Panc1 (cell line): Measurements from ENCODE around the gene MYO7A.

Experiments used
- POLR2AphosphoS5 ChIP-seq: IDR thresholded peaks from 2 replicates; pipeline ENCODE4 v1.6.1; 2012; ENCODE audit warnings: mild to moderate bottlenecking, low read depth, low read length, moderate library complexity
- SIN3A ChIP-seq: IDR thresholded peaks from 2 replicates; pipeline ENCODE4 v1.6.1; 2012; ENCODE audit warnings: low read depth, mild to moderate bottlenecking, low read length, moderate library complexity, borderline replicate concordance; ENCODE audit not compliant: insufficient read depth
- TCF7L2 ChIP-seq: IDR thresholded peaks from 2 replicates; pipeline ENCODE4 v1.6.1; 2011; ENCODE audit warnings: mild to moderate bottlenecking, low read depth, low read length, inconsistent platforms
- TF ChIP-seq, protein P1 (sequence below): fragments of 450-650 bp; IDR thresholded peaks from 2 replicates; pipeline ENCODE4 v1.5.1; 2017; ENCODE audit warnings: mild to moderate bottlenecking
- TF ChIP-seq, protein P2 (sequence below), 2 experiments: IDR thresholded peaks; 2 replicates each; pipeline ENCODE4 v1.6.1; 2011 to 2012; ENCODE audit warnings: low read depth in 2 of 2, control low read depth in 1 of 2, low read length in 1 of 2, mild to moderate bottlenecking in 1 of 2, moderate library complexity in 1 of 2; ENCODE audit not compliant: insufficient read depth in 1 of 2

DNA sequence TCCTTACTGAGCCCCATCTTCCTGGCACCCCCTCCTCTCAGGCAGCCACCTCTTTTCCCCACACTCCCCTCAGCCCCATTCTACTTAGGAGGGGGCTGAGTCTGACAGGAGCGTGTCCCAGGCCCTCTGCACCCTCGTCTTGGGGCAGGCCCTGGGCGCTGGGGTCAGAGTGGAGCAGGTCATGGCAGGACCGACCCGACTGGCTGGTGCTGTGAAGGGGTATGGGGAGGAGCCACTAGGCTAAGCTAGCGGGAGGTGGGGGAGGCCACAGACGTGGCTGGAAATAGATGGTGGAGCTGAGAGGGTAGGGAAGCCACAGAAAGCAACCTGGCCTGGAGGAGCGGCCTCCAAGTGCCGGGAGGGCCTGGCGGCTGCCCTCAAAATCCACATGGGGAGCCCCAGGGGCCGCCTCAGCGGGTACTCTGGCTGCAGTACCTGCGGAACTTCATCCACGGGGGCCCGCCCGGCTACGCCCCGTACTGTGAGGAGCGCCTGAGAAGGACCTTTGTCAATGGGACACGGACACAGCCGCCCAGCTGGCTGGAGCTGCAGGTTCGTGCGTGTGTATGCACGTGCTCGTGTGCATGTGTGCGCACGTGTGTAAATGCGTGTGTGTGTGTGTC, 61.7 kb downstream of the MYO7A start:
- TF ChIP-seq, protein P1, sequence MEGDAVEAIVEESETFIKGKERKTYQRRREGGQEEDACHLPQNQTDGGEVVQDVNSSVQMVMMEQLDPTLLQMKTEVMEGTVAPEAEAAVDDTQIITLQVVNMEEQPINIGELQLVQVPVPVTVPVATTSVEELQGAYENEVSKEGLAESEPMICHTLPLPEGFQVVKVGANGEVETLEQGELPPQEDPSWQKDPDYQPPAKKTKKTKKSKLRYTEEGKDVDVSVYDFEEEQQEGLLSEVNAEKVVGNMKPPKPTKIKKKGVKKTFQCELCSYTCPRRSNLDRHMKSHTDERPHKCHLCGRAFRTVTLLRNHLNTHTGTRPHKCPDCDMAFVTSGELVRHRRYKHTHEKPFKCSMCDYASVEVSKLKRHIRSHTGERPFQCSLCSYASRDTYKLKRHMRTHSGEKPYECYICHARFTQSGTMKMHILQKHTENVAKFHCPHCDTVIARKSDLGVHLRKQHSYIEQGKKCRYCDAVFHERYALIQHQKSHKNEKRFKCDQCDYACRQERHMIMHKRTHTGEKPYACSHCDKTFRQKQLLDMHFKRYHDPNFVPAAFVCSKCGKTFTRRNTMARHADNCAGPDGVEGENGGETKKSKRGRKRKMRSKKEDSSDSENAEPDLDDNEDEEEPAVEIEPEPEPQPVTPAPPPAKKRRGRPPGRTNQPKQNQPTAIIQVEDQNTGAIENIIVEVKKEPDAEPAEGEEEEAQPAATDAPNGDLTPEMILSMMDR = no peak
- TF ChIP-seq, protein P2, sequence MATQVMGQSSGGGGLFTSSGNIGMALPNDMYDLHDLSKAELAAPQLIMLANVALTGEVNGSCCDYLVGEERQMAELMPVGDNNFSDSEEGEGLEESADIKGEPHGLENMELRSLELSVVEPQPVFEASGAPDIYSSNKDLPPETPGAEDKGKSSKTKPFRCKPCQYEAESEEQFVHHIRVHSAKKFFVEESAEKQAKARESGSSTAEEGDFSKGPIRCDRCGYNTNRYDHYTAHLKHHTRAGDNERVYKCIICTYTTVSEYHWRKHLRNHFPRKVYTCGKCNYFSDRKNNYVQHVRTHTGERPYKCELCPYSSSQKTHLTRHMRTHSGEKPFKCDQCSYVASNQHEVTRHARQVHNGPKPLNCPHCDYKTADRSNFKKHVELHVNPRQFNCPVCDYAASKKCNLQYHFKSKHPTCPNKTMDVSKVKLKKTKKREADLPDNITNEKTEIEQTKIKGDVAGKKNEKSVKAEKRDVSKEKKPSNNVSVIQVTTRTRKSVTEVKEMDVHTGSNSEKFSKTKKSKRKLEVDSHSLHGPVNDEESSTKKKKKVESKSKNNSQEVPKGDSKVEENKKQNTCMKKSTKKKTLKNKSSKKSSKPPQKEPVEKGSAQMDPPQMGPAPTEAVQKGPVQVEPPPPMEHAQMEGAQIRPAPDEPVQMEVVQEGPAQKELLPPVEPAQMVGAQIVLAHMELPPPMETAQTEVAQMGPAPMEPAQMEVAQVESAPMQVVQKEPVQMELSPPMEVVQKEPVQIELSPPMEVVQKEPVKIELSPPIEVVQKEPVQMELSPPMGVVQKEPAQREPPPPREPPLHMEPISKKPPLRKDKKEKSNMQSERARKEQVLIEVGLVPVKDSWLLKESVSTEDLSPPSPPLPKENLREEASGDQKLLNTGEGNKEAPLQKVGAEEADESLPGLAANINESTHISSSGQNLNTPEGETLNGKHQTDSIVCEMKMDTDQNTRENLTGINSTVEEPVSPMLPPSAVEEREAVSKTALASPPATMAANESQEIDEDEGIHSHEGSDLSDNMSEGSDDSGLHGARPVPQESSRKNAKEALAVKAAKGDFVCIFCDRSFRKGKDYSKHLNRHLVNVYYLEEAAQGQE (IDR thresholded peaks at IDR 0.05; ENCODE audit: insufficient read depth in 1 of 2, low read depth in 2 of 2, low read length in 1 of 2) = no peak
- TF ChIP-seq POLR2AphosphoS5 (no peak), SIN3A (no peak), TCF7L2 (no peak)
